GM21737 (cell line): ENCODE measurements around the gene LGALS9C.
A peak's percentile ranks its signal among the peaks of the same experiment; 100 is the strongest.
"Not testable (repeated sequence)": the region's sequence is repeated elsewhere in the genome, so short reads cannot be mapped to it uniquely, and the experiment has no call there.

Source experiments
- ATAC-seq: cut with Tn5 transposase; IDR thresholded peaks from one replicate; pipeline ENCODE4 v1.9.1; 2021; ENCODE audit warnings: mild to moderate bottlenecking, moderate library complexity; ENCODE audit not compliant: unreplicated experiment

Gene LGALS9C

DNA sequence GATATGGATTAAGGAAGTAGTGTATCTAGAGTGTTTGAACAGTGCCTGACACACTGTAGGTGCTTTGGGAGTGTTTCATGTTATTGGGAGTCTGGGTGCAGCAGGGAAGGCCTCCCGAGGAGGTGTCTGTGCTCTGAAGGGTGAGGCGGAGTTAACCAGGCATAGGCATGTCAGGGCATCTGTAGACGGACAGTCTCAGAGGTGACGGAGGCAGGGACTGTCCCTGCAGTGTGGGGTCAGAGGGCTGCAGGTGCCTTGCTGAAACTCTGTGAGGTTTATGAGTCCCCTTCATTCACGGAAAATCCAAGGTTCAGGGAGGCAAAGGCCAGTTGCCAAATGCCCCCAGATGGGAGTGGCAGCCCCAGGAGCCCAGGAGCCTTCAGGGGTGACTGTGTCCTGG, 778 bp downstream of the LGALS9C start:
- ATAC-seq, result not testable (repeated sequence)

DNA sequence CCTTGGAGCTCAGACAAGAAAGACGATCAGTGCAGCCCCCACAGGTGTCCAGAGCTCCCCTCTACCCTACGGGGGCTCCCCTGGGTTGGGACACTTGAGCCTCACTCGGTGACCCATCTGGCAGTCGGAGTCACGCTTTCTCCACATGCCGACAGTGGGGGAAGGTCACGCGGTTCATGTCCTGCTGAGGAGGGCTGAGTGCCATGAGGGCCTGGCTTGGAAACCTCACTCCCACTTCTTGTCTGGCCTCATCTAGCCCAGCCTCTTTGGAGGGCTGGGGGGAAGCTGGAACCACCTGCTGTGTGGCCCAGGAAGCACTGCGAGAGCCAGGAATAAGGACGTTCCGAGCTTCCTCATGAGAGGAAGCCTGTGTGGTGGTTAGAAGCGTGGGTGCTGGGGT, 1.8 kb downstream of the LGALS9C start:
- not testable (repeated sequence) for ATAC-seq

DNA sequence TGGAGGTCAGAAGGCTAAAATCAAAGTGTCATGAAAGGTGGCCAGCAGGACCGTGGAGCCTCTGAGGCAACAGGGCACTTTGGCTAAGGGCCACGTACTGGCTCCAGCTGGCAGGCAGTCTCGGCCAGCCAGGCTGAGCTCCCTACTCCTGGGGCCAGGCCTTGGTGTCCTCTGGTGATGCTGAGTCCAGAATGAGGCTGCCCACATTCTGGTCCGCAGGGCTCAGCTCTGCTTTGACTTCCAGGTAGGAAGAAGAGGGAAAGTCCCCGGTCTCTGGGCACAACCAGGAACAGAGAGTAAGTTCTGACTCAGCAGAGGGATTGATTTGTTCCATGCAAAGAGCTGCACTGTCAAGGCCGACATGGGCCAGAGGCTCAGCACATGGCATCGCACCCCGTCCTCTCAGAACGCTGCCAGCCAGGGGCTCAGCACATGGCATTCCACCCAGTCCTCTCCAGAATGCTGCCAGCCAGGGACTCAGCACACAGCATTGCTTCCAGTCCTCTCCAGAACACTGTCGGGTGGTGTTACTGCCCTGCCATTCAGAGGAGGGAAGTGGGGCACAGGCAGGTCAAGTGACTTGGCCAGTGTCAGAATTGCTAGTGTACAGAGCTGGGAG, 2.5 kb downstream of the LGALS9C start:
- not testable (repeated sequence) for ATAC-seq

DNA sequence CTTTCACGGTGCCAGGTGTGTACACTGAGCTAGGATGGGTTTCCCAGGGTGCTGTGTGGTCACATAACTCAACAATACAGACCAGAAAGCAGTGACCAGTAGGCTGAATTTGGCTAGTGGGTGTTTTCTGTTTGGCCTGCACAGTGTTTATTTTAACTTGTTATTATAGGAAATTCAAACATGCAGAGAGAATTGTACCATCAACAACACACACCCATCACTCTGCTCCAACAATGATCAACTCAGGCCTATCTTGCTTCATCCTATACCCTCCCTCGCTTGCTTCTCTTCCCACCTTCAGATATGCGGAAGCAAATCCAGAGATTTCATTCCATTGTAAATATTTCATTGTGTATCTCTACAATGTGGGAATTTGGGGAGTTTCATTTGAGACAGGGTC, 5.2 kb downstream of the LGALS9C start:
- not testable (repeated sequence) for ATAC-seq

DNA sequence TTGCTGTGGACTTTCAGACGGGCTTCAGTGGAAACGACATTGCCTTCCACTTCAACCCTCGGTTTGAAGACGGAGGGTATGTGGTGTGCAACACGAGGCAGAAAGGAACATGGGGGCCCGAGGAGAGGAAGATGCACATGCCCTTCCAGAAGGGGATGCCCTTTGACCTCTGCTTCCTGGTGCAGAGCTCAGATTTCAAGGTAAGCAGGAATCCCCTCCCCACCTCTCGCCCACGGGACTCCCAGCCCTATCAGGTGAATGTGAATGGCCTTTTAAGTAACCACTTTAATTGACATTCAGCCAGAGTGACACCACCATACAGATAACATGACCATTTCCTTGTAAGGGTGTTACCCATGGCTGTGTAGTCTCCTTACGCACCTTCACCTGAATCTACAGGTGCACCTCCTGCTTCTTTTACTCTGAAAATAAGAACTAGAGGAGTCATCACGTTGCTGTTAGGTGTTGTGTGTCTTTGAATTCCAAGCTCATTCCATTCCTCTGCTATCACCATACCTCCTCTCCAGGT, 9.4 kb downstream of the LGALS9C start:
- ATAC-seq, result not testable (repeated sequence)

DNA sequence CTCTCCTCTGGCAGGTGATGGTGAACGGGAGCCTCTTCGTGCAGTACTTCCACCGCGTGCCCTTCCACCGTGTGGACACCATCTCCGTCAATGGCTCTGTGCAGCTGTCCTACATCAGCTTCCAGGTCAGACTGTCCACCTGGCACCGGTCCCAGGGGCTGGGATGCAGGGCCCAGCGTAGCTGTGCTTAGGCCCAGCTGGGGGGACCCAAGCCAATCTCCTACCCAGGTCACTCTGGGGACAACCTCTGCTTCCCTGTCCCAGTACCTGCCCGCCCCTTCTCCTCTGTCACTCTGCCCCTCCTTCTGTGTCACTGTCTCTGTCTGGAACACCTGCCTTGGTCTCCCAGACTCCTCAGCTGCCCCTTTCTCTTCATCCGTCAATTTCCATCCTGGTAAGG, 11.0 kb downstream of the LGALS9C start:
- ATAC-seq, result not testable (repeated sequence)

GRCh38 chr17:18488622-18489021, 12.0 kb downstream of the LGALS9C start:
- not testable (repeated sequence) for ATAC-seq

GRCh38 chr17:18490016-18490415, 13.4 kb downstream of the LGALS9C start:
- ATAC-seq, result not testable (repeated sequence)

DNA sequence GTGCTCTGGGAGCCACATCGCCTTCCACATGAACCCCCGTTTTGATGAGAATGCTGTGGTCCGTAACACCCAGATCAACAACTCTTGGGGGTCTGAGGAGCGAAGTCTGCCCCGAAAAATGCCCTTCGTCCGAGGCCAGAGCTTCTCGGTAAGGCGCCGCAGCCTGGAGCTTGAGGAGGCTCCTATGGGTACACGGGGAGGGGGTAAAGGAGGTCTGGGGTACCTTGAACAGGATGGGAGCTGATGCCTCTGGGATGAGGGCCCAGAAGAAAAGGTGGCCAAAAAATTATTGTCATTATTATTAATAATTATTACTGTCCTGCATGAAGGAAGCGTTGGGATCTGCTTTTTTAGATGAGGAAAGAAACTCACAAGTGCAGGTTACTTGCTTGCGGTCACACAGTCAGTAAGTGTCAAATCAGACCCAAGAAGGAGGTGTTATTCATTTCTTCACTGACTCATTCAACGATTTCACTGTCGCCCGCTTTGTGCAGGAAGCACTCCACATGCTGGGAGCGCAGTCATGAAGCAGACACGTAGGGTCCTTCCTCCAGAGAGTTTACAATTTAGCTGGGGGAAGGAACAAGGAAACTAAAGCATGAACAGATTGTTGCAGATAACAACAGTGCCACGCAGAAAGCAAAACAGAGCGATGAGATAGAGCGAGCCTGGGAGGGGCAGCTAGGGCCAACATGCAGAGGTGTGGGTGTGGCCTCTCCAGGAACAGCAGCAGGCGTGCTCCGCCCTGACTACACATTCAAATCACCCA, 16.3 kb downstream of the LGALS9C start:
- ATAC-seq, result peak; percentile 58

- ATAC-seq, result not testable (repeated sequence)
These were observed 17.7 kb downstream of the LGALS9C start for GRCh38 chr17:18494250-18494768.

DNA sequence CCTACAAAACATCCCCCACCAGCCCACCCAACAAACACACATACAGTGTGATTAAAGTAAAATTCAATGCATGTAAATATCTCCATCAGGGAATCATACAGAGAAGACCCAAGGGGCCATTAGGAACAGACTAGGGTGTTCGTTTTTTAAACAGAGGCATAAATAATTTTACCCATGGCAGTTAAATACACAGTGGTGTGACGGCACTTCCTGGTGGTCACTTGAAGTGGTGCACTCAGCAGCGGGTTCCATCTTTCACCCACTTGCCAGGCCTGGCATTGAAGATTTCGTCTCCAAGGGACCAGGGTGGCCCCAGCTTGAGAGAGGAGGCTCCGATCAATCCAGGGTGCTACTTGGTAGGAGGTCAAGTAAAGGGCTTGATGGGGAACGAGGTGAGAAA, 20.5 kb downstream of the LGALS9C start:
- not testable (repeated sequence) for ATAC-seq

DNA sequence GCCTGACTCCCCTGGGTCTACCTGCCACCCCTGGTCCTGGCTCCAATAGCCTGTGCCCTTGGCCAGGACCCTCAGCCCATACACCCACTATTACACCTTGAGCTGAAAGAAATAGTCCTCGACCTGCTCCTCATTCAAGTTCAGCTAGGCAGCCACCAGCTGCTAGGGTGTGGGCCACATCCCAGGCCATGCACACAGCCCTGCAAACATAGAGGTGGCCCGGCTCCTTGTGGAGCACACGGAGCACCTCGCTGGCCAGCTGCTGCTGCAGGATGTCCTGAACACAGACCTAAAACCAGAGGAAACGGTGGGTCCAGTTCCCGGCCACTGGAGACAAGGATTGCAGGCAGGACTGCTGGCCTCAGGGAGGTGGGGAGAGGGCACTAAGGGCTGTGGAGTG, 22.5 kb downstream of the LGALS9C start:
- not testable (repeated sequence) for ATAC-seq

- ATAC-seq, result not testable (repeated sequence)
These were observed 23.2 kb downstream of the LGALS9C start for GRCh38 chr17:18499756-18500155.

GRCh38 chr17:18500281-18500680, 23.7 kb downstream of the LGALS9C start:
- ATAC-seq, result not testable (repeated sequence)

- ATAC-seq, result not testable (repeated sequence)
These were observed 24.2 kb downstream of the LGALS9C start for GRCh38 chr17:18500816-18501215.

GRCh38 chr17:18503221-18503620, 26.6 kb downstream of the LGALS9C start:
- not testable (repeated sequence) for ATAC-seq

DNA sequence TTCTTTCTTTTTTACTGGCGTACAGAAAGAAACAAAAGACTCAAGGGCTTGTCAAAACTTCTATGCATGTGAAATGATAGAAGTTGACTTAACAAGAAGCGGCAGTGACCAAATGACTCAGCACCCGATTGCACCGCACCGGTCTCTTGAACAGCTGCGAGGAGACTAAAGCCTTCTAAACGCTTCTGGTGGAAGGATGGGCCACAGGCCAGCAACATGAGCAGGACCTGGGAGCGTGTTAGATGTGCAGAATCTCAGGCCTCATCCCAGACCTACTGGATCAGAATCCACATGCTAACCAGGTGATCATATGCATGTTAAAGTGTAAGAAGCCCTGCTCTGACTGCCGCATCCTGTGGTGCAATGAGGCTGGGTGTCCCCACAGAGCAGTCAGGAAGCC, 31.1 kb downstream of the LGALS9C start:
- not testable (repeated sequence) for ATAC-seq

DNA sequence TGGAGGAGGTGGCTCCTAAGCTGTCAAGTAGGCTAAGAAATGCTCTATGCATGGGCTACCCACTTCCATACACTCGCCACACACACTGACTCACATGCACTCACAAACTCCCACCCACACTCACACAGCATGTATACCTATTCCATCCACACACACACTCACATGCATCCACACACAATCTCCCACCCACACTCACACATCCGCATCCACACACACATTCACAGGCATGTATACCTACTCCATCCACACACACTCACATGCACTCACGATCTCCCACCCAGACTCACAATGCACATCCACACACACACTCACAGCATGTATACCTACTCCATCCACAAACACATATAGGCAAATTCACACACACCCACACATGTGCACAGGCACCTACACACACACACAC, 32.1 kb downstream of the LGALS9C start:
- ATAC-seq, result not testable (repeated sequence)

DNA sequence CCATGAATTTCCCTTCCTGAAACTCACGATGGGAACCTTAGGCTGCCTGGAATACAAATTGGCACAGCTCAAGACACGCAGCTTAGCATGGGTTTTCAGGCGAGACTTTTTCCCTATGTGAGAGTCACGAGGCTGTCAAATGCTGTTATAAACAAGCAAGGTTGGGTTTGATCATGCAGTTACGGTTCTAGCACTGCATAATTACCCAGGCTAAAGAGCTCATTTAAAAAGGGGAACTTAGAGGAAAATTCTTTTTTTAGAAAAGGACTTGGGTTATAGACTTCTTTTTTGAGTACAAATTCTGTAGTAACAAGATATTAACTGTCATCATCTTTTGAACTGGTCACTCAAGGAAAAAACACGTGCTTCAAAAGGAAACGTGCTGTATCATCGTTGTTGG, 44.5 kb downstream of the LGALS9C start:
- not testable (repeated sequence) for ATAC-seq

DNA sequence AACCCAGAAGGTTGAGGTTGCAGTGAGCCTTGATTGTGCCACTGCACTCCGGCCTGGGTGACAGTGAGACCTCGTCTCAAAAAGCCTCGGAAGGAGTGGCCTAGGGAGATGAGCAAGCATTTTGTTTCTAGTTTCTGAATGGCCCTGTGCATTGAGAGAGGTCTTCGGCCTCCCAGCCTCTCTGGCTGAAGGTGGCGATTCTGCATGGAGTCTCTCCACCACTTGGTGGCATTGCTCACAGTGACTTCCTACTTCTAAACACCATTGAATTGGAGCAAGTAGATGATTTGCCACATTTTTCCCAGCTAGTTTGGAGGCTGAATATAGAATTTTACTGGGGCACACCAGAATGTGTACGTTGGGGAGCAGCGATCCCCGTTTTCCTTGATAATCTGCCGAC, 48.4 kb downstream of the LGALS9C start:
- not testable (repeated sequence) for ATAC-seq

GRCh38 chr17:18526168-18526800, 49.7 kb downstream of the LGALS9C start:
- ATAC-seq, result not testable (repeated sequence)
